ENCODE results near the gene FER1L5.

DNA sequence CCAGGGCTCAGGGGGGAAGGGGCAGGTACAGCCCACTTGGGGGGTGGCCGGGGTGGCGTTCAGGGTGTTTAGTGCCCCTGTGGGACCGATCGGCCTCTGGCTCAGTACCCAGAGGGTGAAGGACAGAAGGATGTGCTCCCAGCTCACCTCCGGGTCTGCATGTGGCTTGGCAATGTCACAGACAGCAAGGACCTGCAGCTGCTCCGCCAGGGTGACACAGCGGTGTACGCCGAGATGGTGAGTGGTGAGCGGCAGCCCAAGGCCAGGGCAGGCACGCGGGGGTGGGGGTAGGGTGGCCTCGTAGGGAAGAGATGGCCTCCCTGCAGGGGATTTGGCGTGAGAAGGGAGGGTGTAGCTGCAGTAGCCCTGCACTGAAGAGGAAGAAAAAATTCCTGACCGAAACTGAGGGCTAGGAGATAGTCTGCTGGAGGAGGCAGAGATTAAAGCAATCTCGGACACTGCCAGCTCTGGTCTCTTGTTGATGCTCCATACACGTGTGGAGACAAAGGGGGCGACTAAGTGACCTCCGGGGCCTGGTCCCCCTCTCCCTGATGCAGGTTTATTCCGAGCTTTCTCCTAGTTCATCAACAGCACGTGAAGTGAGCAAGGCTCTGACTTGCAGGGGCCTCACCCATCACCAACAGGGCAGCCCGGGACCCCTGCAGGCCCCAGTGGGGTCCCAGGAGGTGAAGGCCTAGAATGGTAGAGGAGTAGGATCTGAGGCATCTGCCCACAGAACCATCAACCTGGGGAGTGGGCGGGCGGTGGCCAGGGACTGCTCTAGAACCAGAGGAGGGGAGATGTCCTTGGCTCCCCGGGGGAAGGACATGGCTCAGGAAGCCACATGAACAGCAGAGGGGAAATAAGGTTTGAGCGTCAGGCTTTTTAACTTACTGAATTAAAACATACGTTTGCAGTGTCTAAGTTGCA is 45.4 kb downstream of the FER1L5 start:
- TF ChIP-seq, protein P1, sequence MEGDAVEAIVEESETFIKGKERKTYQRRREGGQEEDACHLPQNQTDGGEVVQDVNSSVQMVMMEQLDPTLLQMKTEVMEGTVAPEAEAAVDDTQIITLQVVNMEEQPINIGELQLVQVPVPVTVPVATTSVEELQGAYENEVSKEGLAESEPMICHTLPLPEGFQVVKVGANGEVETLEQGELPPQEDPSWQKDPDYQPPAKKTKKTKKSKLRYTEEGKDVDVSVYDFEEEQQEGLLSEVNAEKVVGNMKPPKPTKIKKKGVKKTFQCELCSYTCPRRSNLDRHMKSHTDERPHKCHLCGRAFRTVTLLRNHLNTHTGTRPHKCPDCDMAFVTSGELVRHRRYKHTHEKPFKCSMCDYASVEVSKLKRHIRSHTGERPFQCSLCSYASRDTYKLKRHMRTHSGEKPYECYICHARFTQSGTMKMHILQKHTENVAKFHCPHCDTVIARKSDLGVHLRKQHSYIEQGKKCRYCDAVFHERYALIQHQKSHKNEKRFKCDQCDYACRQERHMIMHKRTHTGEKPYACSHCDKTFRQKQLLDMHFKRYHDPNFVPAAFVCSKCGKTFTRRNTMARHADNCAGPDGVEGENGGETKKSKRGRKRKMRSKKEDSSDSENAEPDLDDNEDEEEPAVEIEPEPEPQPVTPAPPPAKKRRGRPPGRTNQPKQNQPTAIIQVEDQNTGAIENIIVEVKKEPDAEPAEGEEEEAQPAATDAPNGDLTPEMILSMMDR (IDR thresholded peaks at IDR 0.05) = no peak
- no peak for TF ChIP-seq POLR2AphosphoS5 (IDR thresholded peaks at IDR 0.05)
